Omental fat pad (tissue), 4 donors: Measurements from ENCODE around the gene ASCL1. TPM values are rescaled to one million over a fixed set of nuclear protein-coding genes. Genes with fewer than 3 reads are reported as not detected.

Experiments used
- ATAC-seq: fragments of 150-250 bp; one replicate; pipeline ENCODE4 v1.9.1; 2016; ENCODE audit warnings: mild to moderate bottlenecking, moderate library complexity; ENCODE audit not compliant: low FRiP score
- DNase-seq: peaks from one replicate; pipeline ENCODE4 v3.0.0-alpha.2; 2019; ENCODE audit warnings: low spot score
- total RNA-seq, 4 donors: library from RNA; depleted of rRNA; stranded (reverse); fragments of >200 nt; gene quantifications; one replicate each; pipeline ENCODE4 v1.1.0, GENCODE V29; 2016
- TF ChIP-seq, protein P1 (sequence below), 3 donors: fragments of 450-650 bp; IDR thresholded peaks; one replicate each; pipeline ENCODE4 v1.5.1; 2016 to 2017; ENCODE audit warnings: antibody characterized with exemption in 3 of 3, mild to moderate bottlenecking in 3 of 3, moderate library complexity in 2 of 3

Gene ASCL1
- total RNA-seq, 4 donors from 2014 or later: 1.4 TPM; not detected in 3

DNA sequence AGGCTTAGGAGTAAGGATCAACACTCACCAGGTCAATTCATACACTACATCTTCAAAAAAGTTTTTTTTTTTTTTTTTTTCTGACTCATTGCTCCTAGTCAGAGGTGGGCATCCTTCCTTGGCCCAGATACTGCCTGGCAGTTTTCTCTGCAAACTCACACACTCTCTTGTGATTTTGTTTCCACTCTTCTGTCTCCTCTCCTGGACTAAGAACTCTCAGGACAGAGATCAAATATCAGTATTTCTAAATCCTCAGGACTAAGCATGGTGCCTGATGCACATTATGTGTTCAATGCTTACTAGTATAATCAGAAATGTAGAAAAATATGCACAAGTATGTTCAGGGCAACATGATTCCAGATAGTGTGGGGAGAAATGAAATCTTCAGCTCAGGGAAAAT, 30.3 kb upstream of the ASCL1 start:
- DNase-seq: no peak
- TF ChIP-seq, protein P1, sequence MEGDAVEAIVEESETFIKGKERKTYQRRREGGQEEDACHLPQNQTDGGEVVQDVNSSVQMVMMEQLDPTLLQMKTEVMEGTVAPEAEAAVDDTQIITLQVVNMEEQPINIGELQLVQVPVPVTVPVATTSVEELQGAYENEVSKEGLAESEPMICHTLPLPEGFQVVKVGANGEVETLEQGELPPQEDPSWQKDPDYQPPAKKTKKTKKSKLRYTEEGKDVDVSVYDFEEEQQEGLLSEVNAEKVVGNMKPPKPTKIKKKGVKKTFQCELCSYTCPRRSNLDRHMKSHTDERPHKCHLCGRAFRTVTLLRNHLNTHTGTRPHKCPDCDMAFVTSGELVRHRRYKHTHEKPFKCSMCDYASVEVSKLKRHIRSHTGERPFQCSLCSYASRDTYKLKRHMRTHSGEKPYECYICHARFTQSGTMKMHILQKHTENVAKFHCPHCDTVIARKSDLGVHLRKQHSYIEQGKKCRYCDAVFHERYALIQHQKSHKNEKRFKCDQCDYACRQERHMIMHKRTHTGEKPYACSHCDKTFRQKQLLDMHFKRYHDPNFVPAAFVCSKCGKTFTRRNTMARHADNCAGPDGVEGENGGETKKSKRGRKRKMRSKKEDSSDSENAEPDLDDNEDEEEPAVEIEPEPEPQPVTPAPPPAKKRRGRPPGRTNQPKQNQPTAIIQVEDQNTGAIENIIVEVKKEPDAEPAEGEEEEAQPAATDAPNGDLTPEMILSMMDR (IDR thresholded peaks at IDR 0.05): no peak
- ATAC-seq: no peak

DNA sequence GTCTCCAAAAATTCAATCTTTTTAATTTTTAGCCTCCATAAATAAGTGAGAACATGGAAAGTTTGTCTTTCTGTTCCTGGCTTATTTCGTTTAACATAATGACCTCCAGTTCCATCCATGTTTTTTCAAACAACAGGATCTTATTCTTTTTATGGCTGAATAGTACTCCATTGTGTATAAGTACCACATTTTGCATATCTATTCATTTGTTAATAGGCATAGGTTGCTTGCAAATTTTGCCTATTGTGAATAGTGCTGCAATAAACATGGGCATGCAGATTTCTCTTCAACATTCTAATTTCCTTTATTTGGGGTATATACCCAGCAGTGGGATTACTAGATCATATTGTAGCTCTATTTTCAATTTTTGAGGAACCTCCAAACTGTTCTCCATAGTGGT, 24.3 kb upstream of the ASCL1 start:
- no peak for DNase-seq
- TF ChIP-seq, protein P1 (IDR thresholded peaks at IDR 0.05): no peak
- no peak for ATAC-seq

DNA sequence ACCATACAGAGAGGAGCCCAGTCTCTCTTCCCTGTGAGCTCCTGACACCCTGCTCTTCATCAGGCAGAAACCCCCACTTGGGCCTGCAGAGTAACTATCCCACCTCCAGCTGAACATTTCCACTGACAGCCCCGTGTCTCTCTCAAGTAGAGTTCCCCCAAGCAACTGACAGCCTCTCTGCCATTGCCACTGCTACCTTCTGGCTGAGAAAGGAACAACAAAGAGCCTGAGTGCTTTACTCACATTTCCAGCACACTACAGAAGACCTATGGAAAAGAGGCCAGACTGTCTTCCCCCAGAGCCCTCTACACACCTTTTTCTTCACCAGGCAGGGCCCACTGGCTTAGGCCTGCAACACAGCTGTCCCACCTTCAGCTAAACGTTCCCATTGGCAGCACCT, 18.4 kb upstream of the ASCL1 start:
- TF ChIP-seq, protein P1 (IDR thresholded peaks at IDR 0.05): no peak
- DNase-seq (no peak), ATAC-seq (no peak)

DNA sequence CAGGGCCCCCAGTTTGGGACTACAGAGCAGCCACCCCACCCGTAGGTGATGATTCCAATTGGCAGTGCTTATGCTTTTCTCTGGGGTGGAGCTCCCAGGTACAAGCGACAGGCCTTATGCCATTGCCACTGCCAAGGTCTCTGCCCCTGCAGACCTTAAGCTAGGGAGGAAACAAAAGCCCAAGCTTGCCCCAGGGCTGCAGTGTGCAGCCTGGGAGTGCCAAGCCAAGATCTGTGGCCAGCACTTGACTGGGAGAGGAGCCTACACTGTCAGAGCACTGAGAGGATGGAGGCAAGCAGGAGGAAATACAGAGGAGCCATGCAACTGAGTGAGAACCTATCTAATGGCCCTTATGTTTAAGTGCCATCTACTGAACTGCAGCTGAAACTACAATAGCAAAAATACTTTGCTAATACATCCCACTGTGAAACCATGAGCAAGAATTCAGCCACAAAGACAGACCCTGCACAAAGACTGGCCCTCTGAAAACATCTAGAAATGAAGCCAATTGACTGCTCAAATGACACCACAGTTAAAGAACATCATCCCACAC, 17.7 kb upstream of the ASCL1 start:
- DNase-seq (no peak), ATAC-seq (no peak)
- TF ChIP-seq, protein P1 (IDR thresholded peaks at IDR 0.05): no peak

DNA sequence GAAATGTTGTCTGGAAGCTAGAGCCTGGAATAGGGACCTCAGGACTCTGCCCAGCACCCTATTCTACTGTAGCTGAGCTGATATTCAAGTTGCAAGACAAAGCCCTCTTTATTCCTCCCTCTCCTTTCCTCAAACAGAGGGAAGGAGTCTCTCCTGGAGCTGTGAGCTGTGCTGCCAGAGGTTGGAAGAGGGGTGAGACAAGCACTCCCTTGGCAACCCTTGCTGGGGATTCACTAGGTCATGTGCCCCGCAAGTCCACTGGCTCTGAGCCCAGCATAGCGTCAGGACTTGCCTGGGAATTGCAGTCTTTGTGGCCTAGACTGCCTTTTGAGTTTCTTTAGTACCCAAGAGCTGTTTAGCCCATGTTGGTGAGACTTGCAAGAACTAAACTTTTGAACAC, 11.4 kb upstream of the ASCL1 start:
- TF ChIP-seq, protein P1 (IDR thresholded peaks at IDR 0.05): no peak
- ATAC-seq (no peak), DNase-seq (no peak)

DNA sequence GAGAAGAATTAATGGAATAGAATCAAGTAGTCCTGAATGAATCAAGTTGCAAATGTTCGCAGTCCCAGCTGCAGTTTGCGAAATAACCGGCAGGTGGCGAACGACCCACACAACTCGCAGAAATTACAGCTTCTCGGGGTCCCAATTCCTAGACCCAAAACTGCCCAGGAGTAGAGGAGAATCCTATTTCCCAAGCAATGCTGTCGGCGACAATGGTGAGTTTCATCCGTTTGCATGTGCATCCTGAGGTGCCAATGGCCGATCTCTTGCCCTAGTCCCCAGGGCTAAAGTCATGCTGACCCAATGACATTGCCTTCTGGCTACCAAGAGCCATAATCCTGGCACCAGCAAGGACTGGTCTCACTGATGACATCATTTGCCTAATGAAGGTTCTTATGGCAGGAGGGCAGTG, 8.5 kb upstream of the ASCL1 start:
- ATAC-seq: no peak
- TF ChIP-seq, protein P1 (IDR thresholded peaks at IDR 0.05): no peak
- peak; percentile 60 for DNase-seq

DNA sequence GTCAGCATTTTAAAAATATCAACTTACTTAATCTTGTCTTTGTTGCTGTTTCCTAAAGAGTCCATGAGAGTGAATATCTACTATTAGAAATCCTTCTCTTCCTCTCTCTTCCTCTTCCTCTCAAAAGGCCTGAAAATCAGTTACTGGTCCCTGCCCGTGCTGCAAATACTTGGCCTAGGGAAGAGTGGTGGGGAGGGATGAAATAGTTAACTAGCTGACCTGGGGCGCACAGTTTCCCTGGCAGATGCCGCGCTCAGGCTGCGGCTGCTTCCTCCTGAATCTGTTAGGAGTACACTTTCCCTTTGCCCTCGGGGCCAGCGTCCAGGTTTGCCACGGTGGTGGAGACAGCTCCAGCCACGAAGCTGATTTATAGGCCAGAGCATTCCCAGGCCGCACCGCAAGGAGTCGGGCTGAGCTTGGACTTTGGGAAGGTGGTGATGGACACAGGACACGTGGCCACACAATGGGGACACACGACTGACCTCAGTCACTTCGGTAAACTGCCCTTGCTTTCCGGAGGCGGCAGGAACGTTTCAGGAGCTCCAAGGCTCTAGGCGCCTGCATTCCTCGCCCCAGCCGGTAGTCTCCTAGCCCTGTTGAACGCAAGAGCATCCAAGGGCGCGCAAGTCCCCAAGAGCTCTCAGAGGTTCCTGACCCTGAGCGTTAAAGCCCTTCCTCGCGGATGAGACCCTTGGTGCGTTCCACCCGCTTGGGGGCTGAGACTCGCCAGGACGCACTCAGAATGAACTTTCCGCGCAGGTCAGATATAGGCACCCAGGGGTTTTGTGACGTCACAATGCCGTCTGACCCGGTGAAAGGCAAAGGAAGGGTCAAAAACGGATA, 7.1 kb upstream of the ASCL1 start:
- DNase-seq: no peak

More for the DNA sequence above, 7.1 kb upstream of the ASCL1 start:
- no peak for ATAC-seq
- TF ChIP-seq, protein P1 (IDR thresholded peaks at IDR 0.05): no peak
